ENCODE data around the gene BRI3.

DNA sequence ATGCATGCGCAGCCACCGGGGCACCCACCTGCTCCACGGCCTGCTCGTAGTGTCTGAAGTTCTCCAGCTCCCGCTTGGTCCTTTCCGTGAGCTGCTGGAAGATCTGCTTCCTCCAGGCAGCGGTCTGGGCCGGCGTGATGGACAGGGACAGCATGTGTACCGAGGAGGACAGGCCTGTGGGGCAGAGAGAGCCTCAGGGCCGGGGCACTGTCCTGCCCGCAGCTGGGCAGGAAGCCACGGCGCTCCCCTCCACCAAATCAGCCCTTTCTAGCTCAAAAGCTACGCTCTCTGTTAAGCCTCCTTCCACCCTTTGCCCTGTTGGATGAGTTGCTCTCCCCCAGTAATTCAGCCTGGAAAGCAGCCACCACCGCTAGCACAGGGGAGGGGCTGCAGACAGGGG lies 48.7 kb upstream of the BRI3 start:
- TF ChIP-seq POLR2A (IDR thresholded peaks at IDR 0.05; ENCODE audit: low read depth, low read length) (no peak), POLR2AphosphoS5 (IDR thresholded peaks at IDR 0.05; ENCODE audit: low read depth, low read length) (no peak)

Measured in GM12892 (cell line).